ENCODE results near the gene EPB41L3.
"Not testable (repeated sequence)": the region's sequence is repeated elsewhere in the genome, so short reads cannot be mapped to it uniquely, and the experiment has no call there.

EPB41L3 gene

GRCh38 chr18:5503740-5504139 is 40.1 kb downstream of the EPB41L3 start:
- H3K4me1 ChIP-seq (ENCODE audit: control insufficient read depth, insufficient read depth, low read length, poor library complexity, severe bottlenecking) = no peaks in the 10 kb centered on the region
- H3K27ac ChIP-seq (ENCODE audit: insufficient read depth, low read length, poor library complexity, severe bottlenecking) = no peak overlapping the region
- H3K4me3 ChIP-seq (ENCODE audit: insufficient read depth, low read depth, low read length, poor library complexity, severe bottlenecking) = no peak overlapping the region
- no peaks in the 10 kb centered on the region for H3K9me3 ChIP-seq (ENCODE audit: control insufficient read depth, low read length)
- no peaks in the 10 kb centered on the region for H3K36me3 ChIP-seq (ENCODE audit: control insufficient read depth, insufficient read depth, low read length)
- no peak for DNase-seq
- H3K27me3 ChIP-seq (replicated peaks; ENCODE audit: control insufficient read depth, insufficient read depth, low read length, poor library complexity, severe bottlenecking) = no peaks in the 10 kb centered on the region

GRCh38 chr18:5500158-5500939 is 43.4 kb downstream of the EPB41L3 start:
- no peaks in the 10 kb centered on the region for H3K4me1 ChIP-seq (ENCODE audit: control insufficient read depth, insufficient read depth, low read length, poor library complexity, severe bottlenecking)

GRCh38 chr18:5498452-5498851 is 45.3 kb downstream of the EPB41L3 start:
- H3K9me3 ChIP-seq (ENCODE audit: control insufficient read depth, low read length) = no peaks in the 10 kb centered on the region
- H3K27ac ChIP-seq (ENCODE audit: insufficient read depth, low read length, poor library complexity, severe bottlenecking) = no peak overlapping the region
- no peaks in the 10 kb centered on the region for H3K36me3 ChIP-seq (ENCODE audit: control insufficient read depth, insufficient read depth, low read length)
- no peak overlapping the region for H3K4me3 ChIP-seq (ENCODE audit: insufficient read depth, low read depth, low read length, poor library complexity, severe bottlenecking)
- no peaks in the 10 kb centered on the region for H3K27me3 ChIP-seq (replicated peaks; ENCODE audit: control insufficient read depth, insufficient read depth, low read length, poor library complexity, severe bottlenecking)
- DNase-seq = no peak
- H3K4me1 ChIP-seq (ENCODE audit: control insufficient read depth, insufficient read depth, low read length, poor library complexity, severe bottlenecking) = no peaks in the 10 kb centered on the region

More at GRCh38 chr18:5500158-5500939, 43.4 kb downstream of the EPB41L3 start:
- DNase-seq = no peak
- H3K4me3 ChIP-seq (ENCODE audit: insufficient read depth, low read depth, low read length, poor library complexity, severe bottlenecking) = no peak overlapping the region
- no peaks in the 10 kb centered on the region for H3K9me3 ChIP-seq (ENCODE audit: control insufficient read depth, low read length)
- no peaks in the 10 kb centered on the region for H3K27me3 ChIP-seq (replicated peaks; ENCODE audit: control insufficient read depth, insufficient read depth, low read length, poor library complexity, severe bottlenecking)
- H3K27ac ChIP-seq (ENCODE audit: insufficient read depth, low read length, poor library complexity, severe bottlenecking) = no peak overlapping the region
- H3K36me3 ChIP-seq (ENCODE audit: control insufficient read depth, insufficient read depth, low read length) = no peaks in the 10 kb centered on the region

GRCh38 chr18:5496305-5496704 is 47.5 kb downstream of the EPB41L3 start:
- Histone ChIP-seq H3K27me3 (replicated peaks; ENCODE audit: control insufficient read depth, insufficient read depth, low read length, poor library complexity, severe bottlenecking) (no peaks in the 10 kb centered on the region), H3K36me3 (ENCODE audit: control insufficient read depth, insufficient read depth, low read length) (no peaks in the 10 kb centered on the region), H3K27ac (ENCODE audit: insufficient read depth, low read length, poor library complexity, severe bottlenecking) (no peak overlapping the region), H3K4me1 (ENCODE audit: control insufficient read depth, insufficient read depth, low read length, poor library complexity, severe bottlenecking) (no peaks in the 10 kb centered on the region), H3K4me3 (ENCODE audit: insufficient read depth, low read depth, low read length, poor library complexity, severe bottlenecking) (no peak overlapping the region), H3K9me3 (ENCODE audit: control insufficient read depth, low read length) (no peaks in the 10 kb centered on the region)
- DNase-seq = no peak

GRCh38 chr18:5490753-5491480 is 52.9 kb downstream of the EPB41L3 start:
- no peak for DNase-seq
- Histone ChIP-seq H3K27me3 (replicated peaks; ENCODE audit: control insufficient read depth, insufficient read depth, low read length, poor library complexity, severe bottlenecking) (no peaks in the 10 kb centered on the region), H3K4me3 (ENCODE audit: insufficient read depth, low read depth, low read length, poor library complexity, severe bottlenecking) (no peak overlapping the region), H3K36me3 (ENCODE audit: control insufficient read depth, insufficient read depth, low read length) (no peaks in the 10 kb centered on the region), H3K4me1 (ENCODE audit: control insufficient read depth, insufficient read depth, low read length, poor library complexity, severe bottlenecking) (no peaks in the 10 kb centered on the region), H3K27ac (ENCODE audit: insufficient read depth, low read length, poor library complexity, severe bottlenecking) (no peak overlapping the region), H3K9me3 (ENCODE audit: control insufficient read depth, low read length) (no peaks in the 10 kb centered on the region)

- no peak overlapping the region for H3K27ac ChIP-seq (ENCODE audit: insufficient read depth, low read length, poor library complexity, severe bottlenecking)
- no peaks in the 10 kb centered on the region for H3K27me3 ChIP-seq (replicated peaks; ENCODE audit: control insufficient read depth, insufficient read depth, low read length, poor library complexity, severe bottlenecking)
- no peak for DNase-seq
- H3K4me3 ChIP-seq (ENCODE audit: insufficient read depth, low read depth, low read length, poor library complexity, severe bottlenecking) = no peak overlapping the region
- H3K36me3 ChIP-seq (ENCODE audit: control insufficient read depth, insufficient read depth, low read length) = no peaks in the 10 kb centered on the region
- H3K4me1 ChIP-seq (ENCODE audit: control insufficient read depth, insufficient read depth, low read length, poor library complexity, severe bottlenecking) = no peaks in the 10 kb centered on the region
- H3K9me3 ChIP-seq (ENCODE audit: control insufficient read depth, low read length) = no peaks in the 10 kb centered on the region
These were observed 55.0 kb downstream of the EPB41L3 start for GRCh38 chr18:5488844-5489243.

- DNase-seq; H3K36me3 ChIP-seq (ENCODE audit: control insufficient read depth, insufficient read depth, low read length); H3K4me1 ChIP-seq (ENCODE audit: control insufficient read depth, insufficient read depth, low read length, poor library complexity, severe bottlenecking); H3K27ac ChIP-seq (ENCODE audit: insufficient read depth, low read length, poor library complexity, severe bottlenecking); H3K27me3 ChIP-seq (replicated peaks; ENCODE audit: control insufficient read depth, insufficient read depth, low read length, poor library complexity, severe bottlenecking); H3K9me3 ChIP-seq (ENCODE audit: control insufficient read depth, low read length); H3K4me3 ChIP-seq (ENCODE audit: insufficient read depth, low read depth, low read length, poor library complexity, severe bottlenecking): not testable (repeated sequence)
These were observed 55.8 kb downstream of the EPB41L3 start for GRCh38 chr18:5488044-5488443.

GRCh38 chr18:5484526-5484925 is 59.3 kb downstream of the EPB41L3 start:
- Histone ChIP-seq H3K27ac (ENCODE audit: insufficient read depth, low read length, poor library complexity, severe bottlenecking) (no peak overlapping the region), H3K36me3 (ENCODE audit: control insufficient read depth, insufficient read depth, low read length) (no peaks in the 10 kb centered on the region), H3K4me3 (ENCODE audit: insufficient read depth, low read depth, low read length, poor library complexity, severe bottlenecking) (no peak overlapping the region), H3K27me3 (replicated peaks; ENCODE audit: control insufficient read depth, insufficient read depth, low read length, poor library complexity, severe bottlenecking) (no peaks in the 10 kb centered on the region), H3K4me1 (ENCODE audit: control insufficient read depth, insufficient read depth, low read length, poor library complexity, severe bottlenecking) (no peaks in the 10 kb centered on the region), H3K9me3 (ENCODE audit: control insufficient read depth, low read length) (no peaks in the 10 kb centered on the region)
- no peak for DNase-seq

GRCh38 chr18:5481621-5482020 is 62.2 kb downstream of the EPB41L3 start:
- Histone ChIP-seq H3K4me1 (ENCODE audit: control insufficient read depth, insufficient read depth, low read length, poor library complexity, severe bottlenecking) (no peaks in the 10 kb centered on the region), H3K27ac (ENCODE audit: insufficient read depth, low read length, poor library complexity, severe bottlenecking) (no peak overlapping the region)

GRCh38 chr18:5478261-5478660 is 65.5 kb downstream of the EPB41L3 start:
- DNase-seq = no peak
- Histone ChIP-seq H3K4me3 (ENCODE audit: insufficient read depth, low read depth, low read length, poor library complexity, severe bottlenecking) (no peak overlapping the region), H3K36me3 (ENCODE audit: control insufficient read depth, insufficient read depth, low read length) (no peaks in the 10 kb centered on the region), H3K27me3 (replicated peaks; ENCODE audit: control insufficient read depth, insufficient read depth, low read length, poor library complexity, severe bottlenecking) (no peaks in the 10 kb centered on the region), H3K27ac (ENCODE audit: insufficient read depth, low read length, poor library complexity, severe bottlenecking) (no peak overlapping the region), H3K9me3 (ENCODE audit: control insufficient read depth, low read length) (no peaks in the 10 kb centered on the region), H3K4me1 (ENCODE audit: control insufficient read depth, insufficient read depth, low read length, poor library complexity, severe bottlenecking) (no peaks in the 10 kb centered on the region)

More at GRCh38 chr18:5481621-5482020, 62.2 kb downstream of the EPB41L3 start:
- H3K36me3 ChIP-seq (ENCODE audit: control insufficient read depth, insufficient read depth, low read length) = no peaks in the 10 kb centered on the region
- no peaks in the 10 kb centered on the region for H3K27me3 ChIP-seq (replicated peaks; ENCODE audit: control insufficient read depth, insufficient read depth, low read length, poor library complexity, severe bottlenecking)
- no peak overlapping the region for H3K4me3 ChIP-seq (ENCODE audit: insufficient read depth, low read depth, low read length, poor library complexity, severe bottlenecking)
- DNase-seq = no peak
- no peaks in the 10 kb centered on the region for H3K9me3 ChIP-seq (ENCODE audit: control insufficient read depth, low read length)

Measured in effector memory CD4-positive, alpha-beta T cell (primary cell).